IMR-90 (cell line): ENCODE results near the gene MYOF. TPM values are rescaled to one million over a fixed set of nuclear protein-coding genes. Genes with fewer than 3 reads are reported as not detected.

Source experiments
- ATAC-seq: fragments of 200-7000 bp; cut with Tn5 transposase; 2 replicates; pipeline ENCODE4 v1.9.1; 2020; ENCODE audit warnings: low read depth, mild to moderate bottlenecking, moderate library complexity
- BruUV-seq: library from RNA; stranded (reverse); fragments of 400-500 nt; replicated peaks from 2 replicates; lab custom pipeline; 2021; lab: Mats Ljungman, UMichigan
- CTCF ChIA-PET: fragments of 300-600 bp; formaldehyde crosslinking; extraction: SDS; loops from one replicate; lab custom pipeline; 2021; ENCODE audit warnings: antibody characterized with exemption; lab: Yijun Ruan, JAX
- POLR2A ChIA-PET: fragments of 300-600 bp; sonication (Branson Sonifier 250); formaldehyde crosslinking; loops from one replicate; lab custom pipeline; 2022; ENCODE audit warnings: antibody characterized with exemption; ENCODE audit not compliant: unreplicated experiment; lab: Charles Lee
- DNase-seq: peaks from one replicate; pipeline ENCODE4 v3.0.0; 2013
- H2AFZ ChIP-seq: replicated peaks from 2 replicates; pipeline ENCODE3; 2013; ENCODE audit warnings: low read length, mild to moderate bottlenecking; ENCODE audit not compliant: poor library complexity
- H2AK5ac ChIP-seq: 2 replicates; pipeline ENCODE4 v1.6.1; 2013; ENCODE audit warnings: low read depth, low read length, inconsistent platforms
- H2AK9ac ChIP-seq: replicated peaks from 2 replicates; pipeline ENCODE3; 2013; ENCODE audit warnings: mild to moderate bottlenecking, low read depth, low read length, moderate library complexity; ENCODE audit not compliant: poor library complexity
- H2BK120ac ChIP-seq: 2 replicates; pipeline ENCODE4 v1.6.1; 2013; ENCODE audit warnings: low read depth, low read length, inconsistent platforms
- H2BK15ac ChIP-seq: 3 replicates; pipeline ENCODE4 v1.6.1; 2013; ENCODE audit warnings: low read depth, low read length, inconsistent platforms
- H2BK20ac ChIP-seq: 2 replicates; pipeline ENCODE4 v1.6.1; 2013; ENCODE audit warnings: low read depth, mild to moderate bottlenecking, inconsistent platforms, low read length, moderate library complexity
- H2BK5ac ChIP-seq: 2 replicates; pipeline ENCODE4 v1.6.1; 2013; ENCODE audit warnings: mild to moderate bottlenecking, low read depth, low read length, inconsistent platforms; ENCODE audit not compliant: poor library complexity, severe bottlenecking
- H3K14ac ChIP-seq: replicated peaks from 2 replicates; pipeline ENCODE4 v1.6.1; 2013; ENCODE audit warnings: low read depth, low read length, inconsistent platforms
- H3K18ac ChIP-seq: 2 replicates; pipeline ENCODE4 v1.6.1; 2013; ENCODE audit warnings: low read depth, low read length, control low read depth
- H3K23ac ChIP-seq: 2 replicates; pipeline ENCODE4 v1.6.1; 2013; ENCODE audit warnings: low read depth, low read length, inconsistent platforms
- H3K27ac ChIP-seq: 2 replicates; pipeline ENCODE4 v1.5.1; 2013; ENCODE audit warnings: mild to moderate bottlenecking, control low read depth, low read length; ENCODE audit not compliant: insufficient read depth
- H3K27me3 ChIP-seq: 2 replicates; pipeline ENCODE4 v1.6.1; 2013; ENCODE audit warnings: low read length; ENCODE audit not compliant: control insufficient read depth, insufficient read depth
- H3K36me3 ChIP-seq: 2 replicates; pipeline ENCODE4 v1.6.1; 2013; ENCODE audit warnings: low read length, mixed read lengths; ENCODE audit not compliant: control insufficient read depth, insufficient read depth
- H3K4ac ChIP-seq: 2 replicates; pipeline ENCODE4 v1.6.1; 2013; ENCODE audit warnings: low read depth, low read length, inconsistent platforms
- H3K4me1 ChIP-seq: 2 replicates; pipeline ENCODE4 v1.6.1; 2013; ENCODE audit warnings: low read length, mixed read lengths; ENCODE audit not compliant: control insufficient read depth, insufficient read depth
- H3K4me2 ChIP-seq: 2 replicates; pipeline ENCODE4 v1.6.1; 2013; ENCODE audit warnings: low read depth, mild to moderate bottlenecking, control low read depth, low read length, moderate library complexity
- H3K4me3 ChIP-seq: 2 replicates; pipeline ENCODE4 v1.5.1; 2013; ENCODE audit warnings: low read depth, mild to moderate bottlenecking, control low read depth, low read length, moderate library complexity; ENCODE audit not compliant: insufficient read depth
- H3K56ac ChIP-seq: 2 replicates; pipeline ENCODE4 v1.6.1; 2013; ENCODE audit warnings: low read length, inconsistent platforms; ENCODE audit not compliant: insufficient read depth; ENCODE audit errors: extremely low read depth
- H3K79me1 ChIP-seq, 2 experiments: 2 replicates each; pipeline ENCODE4 v1.6.1; 2013; ENCODE audit warnings: low read length in 2 of 2, inconsistent platforms in 1 of 2, low read depth in 1 of 2
- H3K9ac ChIP-seq: 2 replicates; pipeline ENCODE4 v1.6.1; 2013; ENCODE audit warnings: low read depth, low read length, control low read depth
- H3K9me1 ChIP-seq: 2 replicates; pipeline ENCODE4 v1.6.1; 2013; ENCODE audit warnings: low read length, inconsistent platforms; ENCODE audit not compliant: insufficient read depth
- H3K9me3 ChIP-seq: 2 replicates; pipeline ENCODE4 v1.6.1; 2013; ENCODE audit warnings: low read length; ENCODE audit not compliant: control insufficient read depth, insufficient read depth
- H4K20me1 ChIP-seq: 2 replicates; pipeline ENCODE4 v1.6.1; 2013; ENCODE audit warnings: low read length, inconsistent platforms; ENCODE audit not compliant: insufficient read depth
- H4K5ac ChIP-seq: 2 replicates; pipeline ENCODE4 v1.6.1; 2013; ENCODE audit warnings: mild to moderate bottlenecking, low read depth, low read length, control low read depth
- H4K8ac ChIP-seq, 2 experiments: 2 replicates each; pipeline ENCODE4 v1.6.1; 2013; ENCODE audit warnings: low read depth in 2 of 2, low read length in 2 of 2, control low read depth in 1 of 2, inconsistent platforms in 1 of 2
- H4K91ac ChIP-seq: 2 replicates; pipeline ENCODE4 v1.6.1; 2013; ENCODE audit warnings: low read depth, low read length, inconsistent platforms; ENCODE audit not compliant: insufficient read depth
- BHLHE40 ChIP-seq: fragments of 150-350 bp; IDR thresholded peaks from 2 replicates; pipeline ENCODE4 v1.6.1; 2016; ENCODE audit warnings: mild to moderate bottlenecking, low read depth, low read length
- CEBPB ChIP-seq: IDR thresholded peaks from 2 replicates; pipeline ENCODE4 v1.6.1; 2012; ENCODE audit warnings: low read depth, low read length, improper control_type of control experiment
- CHD1 ChIP-seq: IDR thresholded peaks from 2 replicates; pipeline ENCODE4 v1.6.1; 2012; ENCODE audit warnings: low read depth, low read length, improper control_type of control experiment
- CTCF ChIP-seq: conservative IDR thresholded peaks from 2 replicates; pipeline ENCODE4 v1.5.1; 2012; ENCODE audit warnings: mild to moderate bottlenecking, low read depth, low read length, improper control_type of control experiment
- ELK1 ChIP-seq: fragments of 150-350 bp; IDR thresholded peaks from 2 replicates; pipeline ENCODE4 v1.6.1; 2016; ENCODE audit warnings: low read depth, mild to moderate bottlenecking, low read length, moderate library complexity, borderline replicate concordance
- FOS ChIP-seq: fragments of 150-350 bp; IDR thresholded peaks from 2 replicates; pipeline ENCODE4 v1.6.1; 2016; ENCODE audit warnings: low read depth, low read length
- MAFK ChIP-seq: IDR thresholded peaks from 2 replicates; pipeline ENCODE4 v1.6.1; 2012; ENCODE audit warnings: low read depth, low read length, improper control_type of control experiment
- MAZ ChIP-seq: IDR thresholded peaks from 2 replicates; pipeline ENCODE4 v1.6.1; 2012; ENCODE audit warnings: low read depth, mild to moderate bottlenecking, low read length, improper control_type of control experiment, moderate library complexity, borderline replicate concordance
- MXI1 ChIP-seq: IDR thresholded peaks from 2 replicates; pipeline ENCODE4 v1.6.1; 2012; ENCODE audit warnings: low read depth, mild to moderate bottlenecking, low read length, moderate library complexity, borderline replicate concordance
- NFE2L2 ChIP-seq: fragments of 150-350 bp; IDR thresholded peaks from 2 replicates; pipeline ENCODE4 v1.6.1; 2016; ENCODE audit warnings: low read depth, mild to moderate bottlenecking, low read length
- POLR2A ChIP-seq: IDR thresholded peaks from 2 replicates; pipeline ENCODE4 v1.6.1; 2012; ENCODE audit warnings: mild to moderate bottlenecking, low read depth, low read length
- RAD21 ChIP-seq: IDR thresholded peaks from 2 replicates; pipeline ENCODE4 v1.6.1; 2012; ENCODE audit warnings: low read length, improper control_type of control experiment
- RCOR1 ChIP-seq: IDR thresholded peaks from 2 replicates; pipeline ENCODE4 v1.6.1; 2012; ENCODE audit warnings: mild to moderate bottlenecking, low read length, improper control_type of control experiment; ENCODE audit not compliant: insufficient replicate concordance
- RFX5 ChIP-seq: IDR thresholded peaks from 2 replicates; pipeline ENCODE4 v1.8.0; 2012; ENCODE audit warnings: low read depth, mild to moderate bottlenecking, low read length, moderate library complexity
- SMC3 ChIP-seq: fragments of 150-350 bp; IDR thresholded peaks from 2 replicates; pipeline ENCODE4 v1.6.1; 2016; ENCODE audit warnings: low read depth, mild to moderate bottlenecking, antibody characterized with exemption, low read length, moderate library complexity
- USF2 ChIP-seq: fragments of 150-350 bp; IDR thresholded peaks from 2 replicates; pipeline ENCODE4 v1.6.1; 2017; ENCODE audit warnings: mild to moderate bottlenecking, antibody characterized with exemption, low read length, low read depth
- WGBS, 2 experiments: methylation state at CpG; one replicate each; pipeline versions ENCODE4 v1.1.5 to v1.1.7; 2013; ENCODE audit warnings: missing lambda C conversion rate in 2 of 2; ENCODE audit not compliant: insufficient read length in 1 of 2; ENCODE audit errors: extremely low coverage in 2 of 2; 5-methylcytosine and 5-hydroxymethylcytosine counted together
- dilution Hi-C: fragments of 300-500 bp; cut with HindIII; formaldehyde crosslinking; loops from one replicate; pipeline ENCODE4 v1.14.3; 2018; ENCODE audit warnings: low sequenced_read_pairs; ENCODE audit not compliant: unreplicated experiment
- in situ Hi-C: fragments of 300-500 bp; cut with MboI; formaldehyde crosslinking; loops from 3 replicates; pipeline ENCODE4 v1.14.3; 2019; ENCODE audit warnings: low sequenced_read_pairs, inconsistent platforms, mixed read lengths
- intact Hi-C: fragments of 100-400 bp; cut with micrococcal nuclease; formaldehyde crosslinking; loops from 2 replicates; pipeline ENCODE4 v1.10.0; 2022
- polyA plus RNA-seq, 3 experiments: library from polyadenylated mRNA; depleted of rRNA; stranded (reverse); fragments of >200 nt; gene quantifications; 2 replicates each; pipeline ENCODE4 v1.2.3, GENCODE V29; 2012; ENCODE audit warnings: low replicate concordance in 1 of 3
- total RNA-seq: library from RNA; depleted of rRNA; stranded (reverse); fragments of >200 nt; gene quantifications from 2 replicates; pipeline ENCODE4 v1.2.3, GENCODE V29; 2012

Gene MYOF
- total and polyA plus RNA-seq, 2 of the 4 experiments (the other 2 are of a cell fraction) = 221 to 281 TPM

GRCh38 chr10:93417921-93418320 lies 64.2 kb downstream of the MYOF start:
- H3K36me3 ChIP-seq = peaks cover 32% of the 10 kb centered on the region
- CTCF ChIA-PET = no interaction called here
- intact Hi-C loops = no loop called here

More at GRCh38 chr10:93417921-93418320, 64.2 kb downstream of the MYOF start:
- no peak overlapping the region for H2BK15ac ChIP-seq
- H3K79me1 ChIP-seq = peaks cover 42 to 91% of the 10 kb centered on the region in 2 experiments
- no peak overlapping the region for H3K23ac ChIP-seq
- peaks cover 6% of the 10 kb centered on the region for H3K4me1 ChIP-seq
- no TSS peak for BruUV-seq
- no peak overlapping the region for H2BK120ac ChIP-seq
- POLR2A ChIA-PET = no interaction called here
- H3K9me3 ChIP-seq = no peaks in the 10 kb centered on the region
- no peak overlapping the region for H2BK5ac ChIP-seq
- no peak overlapping the region for H4K91ac ChIP-seq
- H3K9me1 ChIP-seq = peaks cover 20% of the 10 kb centered on the region
- H3K9ac ChIP-seq = no peak overlapping the region
- no peak for DNase-seq
- dilution Hi-C loops = no loop called here
- H3K14ac ChIP-seq = no peak overlapping the region; the same call in 1 of the 2 replicates
- no peak overlapping the region for H3K4ac ChIP-seq
- H2AK5ac ChIP-seq = no peak overlapping the region
- TF ChIP-seq MAFK (no peak), ELK1 (no peak), MXI1 (no peak), CHD1 (no peak), POLR2A (no peak), SMC3 (no peak), CEBPB (no peak), MAZ (no peak), RFX5 (no peak), FOS (no peak), BHLHE40 (no peak), USF2 (no peak), CTCF (no peak), NFE2L2 (no peak), RAD21 (no peak), RCOR1 (no peak)
- no peak overlapping the region for H3K27ac ChIP-seq
- no peak overlapping the region for H4K5ac ChIP-seq
- H2AK9ac ChIP-seq = no peak overlapping the region
- no peak overlapping the region for H3K18ac ChIP-seq
- H3K4me2 ChIP-seq = no peak overlapping the region
- in situ Hi-C loops = no loop called here
- no peaks in the 10 kb centered on the region for H3K27me3 ChIP-seq
- no peak overlapping the region for H2AFZ ChIP-seq
- H3K56ac ChIP-seq = no peak overlapping the region
- H4K8ac ChIP-seq = 0 out of 4 replicates have a peak overlapping the region, but pooled peaks of 1 of the 2 experiments have one; percentile 7
- ATAC-seq = no peak
- no peak overlapping the region for H2BK20ac ChIP-seq
- no peak overlapping the region for H3K4me3 ChIP-seq
- H4K20me1 ChIP-seq = no peaks in the 10 kb centered on the region; the same call in 1 of the 2 replicates
- no CpG with 5 or more reads among the region's 3 CpGs for WGBS, 2 experiments
